ENCODE results near the gene IL12RB1.

IL12RB1 gene

DNA sequence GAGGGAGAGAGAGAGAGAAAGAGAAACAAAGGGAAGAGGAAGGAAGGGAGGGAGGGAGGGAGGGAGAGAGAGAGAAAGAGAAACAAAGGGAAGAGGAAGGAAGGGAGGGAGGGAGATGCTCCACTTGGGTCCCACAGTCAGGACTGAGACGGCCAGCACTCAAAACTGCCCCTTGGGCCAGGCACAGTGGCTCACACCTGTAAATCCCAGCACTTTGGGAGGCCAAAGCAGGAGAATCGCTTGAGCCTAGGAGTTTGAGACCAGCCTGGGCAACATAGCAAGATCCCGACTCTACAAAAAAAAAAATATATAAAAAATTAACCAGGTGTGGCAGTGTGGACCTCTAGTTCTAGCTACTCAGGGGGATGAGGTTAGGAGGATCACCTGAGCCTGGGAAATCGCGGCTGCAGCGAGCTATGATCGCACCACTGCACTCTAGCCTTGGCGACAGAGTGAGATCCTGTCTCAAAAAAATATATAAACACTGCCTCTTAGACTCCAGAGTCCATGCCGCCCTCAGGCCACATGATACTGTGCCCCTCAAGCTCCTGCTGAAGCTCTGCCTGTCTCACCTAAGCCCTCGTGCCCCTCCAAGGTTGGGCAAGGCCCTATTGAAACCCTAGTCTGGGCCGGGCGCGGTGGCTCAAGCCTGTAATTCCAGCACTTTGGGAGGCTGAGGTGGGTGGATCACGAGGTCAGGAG, 70.4 kb downstream of the IL12RB1 start:
- no peak overlapping the region for H3K27ac ChIP-seq (ENCODE audit: low read depth, low read length)
- no peak overlapping the region for H3K4me3 ChIP-seq (ENCODE audit: insufficient read depth, low read length, poor library complexity, severe bottlenecking)

DNA sequence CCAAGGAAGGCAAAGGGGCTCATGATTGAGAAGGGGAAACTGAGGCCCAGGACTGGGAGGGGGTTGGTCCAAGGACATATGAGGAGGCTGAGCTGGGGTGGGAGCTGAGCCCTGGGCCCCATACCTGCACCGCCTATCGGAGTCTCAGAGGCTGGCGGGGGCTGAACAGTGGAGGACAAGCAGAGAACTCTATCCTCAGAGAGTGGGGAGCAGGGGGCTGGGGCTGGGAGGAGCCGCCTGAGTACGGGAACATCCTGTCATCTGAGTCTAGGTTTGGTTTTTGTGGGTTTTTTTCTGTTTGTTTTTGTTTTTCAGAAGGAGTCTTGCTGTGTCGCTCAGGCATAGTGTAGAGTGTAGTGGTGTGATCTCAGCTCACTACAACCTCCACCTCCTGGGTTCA, 72.5 kb downstream of the IL12RB1 start:
- Histone ChIP-seq H3K9me3 (ENCODE audit: insufficient read depth, low read length) (no peaks in the 10 kb centered on the region), H3K36me3 (ENCODE audit: low read length) (peaks cover 5% of the 10 kb centered on the region; the same call in 1 of the 2 replicates), H3K9ac (ENCODE audit: low read length) (no peak overlapping the region), H2AFZ (ENCODE audit: low read depth, low read length, severe bottlenecking) (no peak overlapping the region), H3K4me2 (ENCODE audit: low read depth, low read length, poor library complexity, severe bottlenecking) (no peak overlapping the region), H4K20me1 (ENCODE audit: low read depth, low read length) (no peaks in the 10 kb centered on the region), H3F3A (ENCODE audit: insufficient read depth) (0 out of 2 replicates have a peak, but pooled peaks cover 5% of the 10 kb centered on the region), H3K27ac (ENCODE audit: low read depth, low read length) (no peak overlapping the region), H3K79me2 (ENCODE audit: insufficient read depth, low read length) (no peaks in the 10 kb centered on the region), H3K9me2 (replicated peaks; ENCODE audit: insufficient read depth, low read length) (no peaks in the 10 kb centered on the region), H3K4me3 (ENCODE audit: insufficient read depth, low read length, poor library complexity, severe bottlenecking) (no peak overlapping the region), H3K27me3 (ENCODE audit: low read length) (no peaks in the 10 kb centered on the region)
- no peak for TF ChIP-seq EZH2phosphoT487 (conservative IDR thresholded peaks at IDR 0.05; ENCODE audit: low read length)
- TF ChIP-seq, protein P1, sequence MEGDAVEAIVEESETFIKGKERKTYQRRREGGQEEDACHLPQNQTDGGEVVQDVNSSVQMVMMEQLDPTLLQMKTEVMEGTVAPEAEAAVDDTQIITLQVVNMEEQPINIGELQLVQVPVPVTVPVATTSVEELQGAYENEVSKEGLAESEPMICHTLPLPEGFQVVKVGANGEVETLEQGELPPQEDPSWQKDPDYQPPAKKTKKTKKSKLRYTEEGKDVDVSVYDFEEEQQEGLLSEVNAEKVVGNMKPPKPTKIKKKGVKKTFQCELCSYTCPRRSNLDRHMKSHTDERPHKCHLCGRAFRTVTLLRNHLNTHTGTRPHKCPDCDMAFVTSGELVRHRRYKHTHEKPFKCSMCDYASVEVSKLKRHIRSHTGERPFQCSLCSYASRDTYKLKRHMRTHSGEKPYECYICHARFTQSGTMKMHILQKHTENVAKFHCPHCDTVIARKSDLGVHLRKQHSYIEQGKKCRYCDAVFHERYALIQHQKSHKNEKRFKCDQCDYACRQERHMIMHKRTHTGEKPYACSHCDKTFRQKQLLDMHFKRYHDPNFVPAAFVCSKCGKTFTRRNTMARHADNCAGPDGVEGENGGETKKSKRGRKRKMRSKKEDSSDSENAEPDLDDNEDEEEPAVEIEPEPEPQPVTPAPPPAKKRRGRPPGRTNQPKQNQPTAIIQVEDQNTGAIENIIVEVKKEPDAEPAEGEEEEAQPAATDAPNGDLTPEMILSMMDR (IDR thresholded peaks at IDR 0.05; ENCODE audit: insufficient read depth, low read length, poor library complexity, severe bottlenecking) = no peak

More for the DNA sequence above, 70.4 kb downstream of the IL12RB1 start:
- Histone ChIP-seq H3K36me3 (ENCODE audit: low read length) (peaks cover 5% of the 10 kb centered on the region; the same call in 1 of the 2 replicates), H3K9me3 (ENCODE audit: insufficient read depth, low read length) (no peaks in the 10 kb centered on the region), H3K9ac (ENCODE audit: low read length) (no peak overlapping the region), H4K20me1 (ENCODE audit: low read depth, low read length) (no peaks in the 10 kb centered on the region), H3K9me2 (replicated peaks; ENCODE audit: insufficient read depth, low read length) (no peaks in the 10 kb centered on the region), H3K27me3 (ENCODE audit: low read length) (no peaks in the 10 kb centered on the region), H3K79me2 (ENCODE audit: insufficient read depth, low read length) (no peaks in the 10 kb centered on the region), H3F3A (ENCODE audit: insufficient read depth) (0 out of 2 replicates have a peak, but pooled peaks cover 5% of the 10 kb centered on the region), H3K4me2 (ENCODE audit: low read depth, low read length, poor library complexity, severe bottlenecking) (no peak overlapping the region), H2AFZ (ENCODE audit: low read depth, low read length, severe bottlenecking) (no peak overlapping the region)
- no peak for TF ChIP-seq EZH2phosphoT487 (conservative IDR thresholded peaks at IDR 0.05; ENCODE audit: low read length)
- TF ChIP-seq, protein P1 (IDR thresholded peaks at IDR 0.05; ENCODE audit: insufficient read depth, low read length, poor library complexity, severe bottlenecking) = no peak

- H3K9ac ChIP-seq (ENCODE audit: low read length) = no peak overlapping the region
- H3K27ac ChIP-seq (ENCODE audit: low read depth, low read length) = no peak overlapping the region
- H4K20me1 ChIP-seq (ENCODE audit: low read depth, low read length) = no peaks in the 10 kb centered on the region
- no peaks in the 10 kb centered on the region for H3K9me2 ChIP-seq (replicated peaks; ENCODE audit: insufficient read depth, low read length)
- H3K4me3 ChIP-seq (ENCODE audit: insufficient read depth, low read length, poor library complexity, severe bottlenecking) = no peak overlapping the region
- H2AFZ ChIP-seq (ENCODE audit: low read depth, low read length, severe bottlenecking) = no peak overlapping the region
- H3F3A ChIP-seq (ENCODE audit: insufficient read depth) = 0 out of 2 replicates have a peak, but pooled peaks cover 5% of the 10 kb centered on the region
- no peaks in the 10 kb centered on the region for H3K27me3 ChIP-seq (ENCODE audit: low read length)
- H3K9me3 ChIP-seq (ENCODE audit: insufficient read depth, low read length) = no peaks in the 10 kb centered on the region
- no peak overlapping the region for H3K4me2 ChIP-seq (ENCODE audit: low read depth, low read length, poor library complexity, severe bottlenecking)
- TF ChIP-seq, protein P1 (IDR thresholded peaks at IDR 0.05; ENCODE audit: insufficient read depth, low read length, poor library complexity, severe bottlenecking) = no peak
- no peak for TF ChIP-seq EZH2phosphoT487 (conservative IDR thresholded peaks at IDR 0.05; ENCODE audit: low read length)
- H3K79me2 ChIP-seq (ENCODE audit: insufficient read depth, low read length) = no peaks in the 10 kb centered on the region
- H3K36me3 ChIP-seq (ENCODE audit: low read length) = peaks cover 10% of the 10 kb centered on the region
Measured at GRCh38 chr19:18013210-18014111, 73.3 kb downstream of the IL12RB1 start.
